ENCODE data around the gene PPFIBP1.

DNA sequence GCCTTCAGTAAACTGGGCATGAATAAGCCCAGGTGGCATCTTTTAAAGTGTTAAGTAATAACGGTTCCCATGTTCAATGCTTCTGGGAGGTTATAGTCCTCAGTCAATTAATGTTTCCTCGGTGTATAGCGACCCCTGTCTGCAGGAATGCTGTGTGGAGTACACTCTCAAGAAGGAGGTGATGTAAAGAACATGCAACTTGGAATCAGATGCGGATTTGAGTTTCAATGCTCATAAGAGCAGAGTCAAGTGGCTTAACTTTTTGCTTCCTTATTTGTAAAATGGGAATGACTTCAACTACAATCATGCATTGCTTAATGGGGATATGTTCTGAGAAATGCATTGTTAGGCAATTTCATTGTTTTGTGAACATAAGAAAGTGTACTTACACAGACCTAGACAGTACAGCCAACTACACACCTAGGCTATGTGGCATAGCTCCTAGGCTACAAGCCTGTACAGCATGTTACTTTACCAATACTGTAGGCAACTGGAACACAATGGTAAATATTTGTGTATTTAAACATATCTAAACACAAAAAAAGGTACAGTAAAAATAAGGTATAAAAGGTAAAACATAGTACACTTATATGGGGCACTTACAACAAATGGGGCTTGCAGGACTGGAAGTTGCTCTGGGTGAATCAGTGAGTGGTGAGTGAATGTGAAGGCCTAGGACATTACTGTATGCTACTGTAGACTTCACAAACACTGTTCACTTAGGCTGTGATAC lies 179.9 kb downstream of the PPFIBP1 start:
- no peak for TF ChIP-seq POLR2AphosphoS5 (IDR thresholded peaks at IDR 0.05)
- TF ChIP-seq, protein P1, sequence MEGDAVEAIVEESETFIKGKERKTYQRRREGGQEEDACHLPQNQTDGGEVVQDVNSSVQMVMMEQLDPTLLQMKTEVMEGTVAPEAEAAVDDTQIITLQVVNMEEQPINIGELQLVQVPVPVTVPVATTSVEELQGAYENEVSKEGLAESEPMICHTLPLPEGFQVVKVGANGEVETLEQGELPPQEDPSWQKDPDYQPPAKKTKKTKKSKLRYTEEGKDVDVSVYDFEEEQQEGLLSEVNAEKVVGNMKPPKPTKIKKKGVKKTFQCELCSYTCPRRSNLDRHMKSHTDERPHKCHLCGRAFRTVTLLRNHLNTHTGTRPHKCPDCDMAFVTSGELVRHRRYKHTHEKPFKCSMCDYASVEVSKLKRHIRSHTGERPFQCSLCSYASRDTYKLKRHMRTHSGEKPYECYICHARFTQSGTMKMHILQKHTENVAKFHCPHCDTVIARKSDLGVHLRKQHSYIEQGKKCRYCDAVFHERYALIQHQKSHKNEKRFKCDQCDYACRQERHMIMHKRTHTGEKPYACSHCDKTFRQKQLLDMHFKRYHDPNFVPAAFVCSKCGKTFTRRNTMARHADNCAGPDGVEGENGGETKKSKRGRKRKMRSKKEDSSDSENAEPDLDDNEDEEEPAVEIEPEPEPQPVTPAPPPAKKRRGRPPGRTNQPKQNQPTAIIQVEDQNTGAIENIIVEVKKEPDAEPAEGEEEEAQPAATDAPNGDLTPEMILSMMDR (IDR thresholded peaks at IDR 0.05 in 8 of 11, conservative IDR thresholded peaks at IDR 0.05 in 3 of 11): peak; percentile 30 to 85 (median 74)
- TF ChIP-seq POLR2A (IDR thresholded peaks at IDR 0.05): no peak
